Measurements from ENCODE around the gene DHX35. TPM values are rescaled to one million over a fixed set of nuclear protein-coding genes. Genes with fewer than 3 reads are reported as not detected.

Gene DHX35
- total RNA-seq, 1 donor, result 8.9 TPM

GRCh38 chr20:39009348-39009747 is 47.2 kb downstream of the DHX35 start:
- no peak for TF ChIP-seq CTCF (IDR thresholded peaks at IDR 0.05; ENCODE audit: insufficient read depth, low read length)
- no peak overlapping the region for H3K4me3 ChIP-seq (ENCODE audit: low read depth, low read length)
- no peak for DNase-seq (ENCODE audit: low read depth)

- DNase-seq (ENCODE audit: low read depth), result no peak
- H3K4me3 ChIP-seq (ENCODE audit: low read depth, low read length), result no peak overlapping the region
- no peak for TF ChIP-seq CTCF (IDR thresholded peaks at IDR 0.05; ENCODE audit: insufficient read depth, low read length)
These were observed 48.4 kb downstream of the DHX35 start for GRCh38 chr20:39010496-39010895.

- H3K4me3 ChIP-seq (ENCODE audit: low read depth, low read length), result no peak overlapping the region
- no peak for DNase-seq (ENCODE audit: low read depth)
- no peak for TF ChIP-seq CTCF (IDR thresholded peaks at IDR 0.05; ENCODE audit: insufficient read depth, low read length)
These were observed 51.5 kb downstream of the DHX35 start for GRCh38 chr20:39013662-39014109.

- TF ChIP-seq CTCF (IDR thresholded peaks at IDR 0.05; ENCODE audit: insufficient read depth, low read length), result no peak
- no peak for DNase-seq (ENCODE audit: low read depth)
These were observed 53.9 kb downstream of the DHX35 start for GRCh38 chr20:39016041-39016440.

GRCh38 chr20:39016506-39016905 is 54.4 kb downstream of the DHX35 start:
- H3K4me3 ChIP-seq (ENCODE audit: low read depth, low read length), result no peak overlapping the region
- DNase-seq (ENCODE audit: low read depth), result no peak
- no peak for TF ChIP-seq CTCF (IDR thresholded peaks at IDR 0.05; ENCODE audit: insufficient read depth, low read length)

More at GRCh38 chr20:39016041-39016440, 53.9 kb downstream of the DHX35 start:
- no peak overlapping the region for H3K4me3 ChIP-seq (ENCODE audit: low read depth, low read length)

- no peak for TF ChIP-seq CTCF (IDR thresholded peaks at IDR 0.05; ENCODE audit: insufficient read depth, low read length)
- no peak for DNase-seq (ENCODE audit: low read depth)
- H3K4me3 ChIP-seq (ENCODE audit: low read depth, low read length), result no peak overlapping the region
These were observed 56.9 kb downstream of the DHX35 start for GRCh38 chr20:39019027-39019426.

GRCh38 chr20:39019805-39020325 is 57.7 kb downstream of the DHX35 start:
- DNase-seq (ENCODE audit: low read depth), result peak; percentile 9
- TF ChIP-seq CTCF (IDR thresholded peaks at IDR 0.05; ENCODE audit: insufficient read depth, low read length), result no peak

More at GRCh38 chr20:39019805-39020325, 57.7 kb downstream of the DHX35 start:
- H3K4me3 ChIP-seq (ENCODE audit: low read depth, low read length), result no peak overlapping the region

Measured in fibroblast of the aortic adventitia (primary cell).